HepG2 (cell line): Measurements from ENCODE around the gene ACTR1A. TPM values are rescaled to one million over a fixed set of nuclear protein-coding genes. Genes with fewer than 3 reads are reported as not detected.

Experiments
- ATAC-seq: fragments of 200-7000 bp; cut with Tn5 transposase; 3 replicates; pipeline ENCODE4 v1.9.1; 2020; ENCODE audit warnings: mild to moderate bottlenecking, moderate library complexity
- BruUV-seq: library from RNA; stranded (reverse); fragments of 400-500 nt; replicated peaks from 2 replicates; lab custom pipeline; 2021; lab: Mats Ljungman, UMichigan
- CTCF ChIA-PET: fragments of 300-600 bp; formaldehyde crosslinking; extraction: SDS; loops from one replicate; lab custom pipeline; 2021; ENCODE audit warnings: low total read pairs, inconsistent platforms, low intra/inter-chr PET ratio; lab: Yijun Ruan, JAX
- POLR2A ChIA-PET: fragments of 350-600 bp; sonication (Branson Sonifier 250); formaldehyde crosslinking; loops from one replicate; lab custom pipeline; 2020; ENCODE audit warnings: antibody characterized with exemption, inconsistent platforms; lab: Yijun Ruan, JAX
- DNase-seq: peaks from one replicate; pipeline ENCODE4 v3.0.0-alpha.2; 2015; ENCODE audit warnings: low spot score
- FAIRE-seq: peaks from 3 replicates; lab custom pipeline; 2011; peaks lifted over from hg19 to GRCh38; lab: Jason Lieb, UNC
- H2AFZ ChIP-seq: one replicate; pipeline ENCODE4 v1.6.1; 2011; ENCODE audit warnings: low read length, inconsistent platforms
- H3K27ac ChIP-seq: fragments of 300-600 bp; 3 replicates; pipeline ENCODE4 v1.8.0; 2011; ENCODE audit warnings: mixed run types, mild to moderate bottlenecking, mixed read lengths, low read length, inconsistent platforms; ENCODE audit not compliant: insufficient read depth; ENCODE audit errors: extremely low read length
- H3K27me3 ChIP-seq, 2 experiments: fragments of 200-600 bp in 1 of 2; 2 replicates in 1 of 2; 3 replicates in 1 of 2; pipeline versions ENCODE4 v1.6.0 to v1.8.0; 2011; ENCODE audit warnings: low read length in 2 of 2, mild to moderate bottlenecking in 2 of 2, moderate library complexity in 2 of 2, inconsistent platforms in 1 of 2; ENCODE audit not compliant: insufficient read depth in 2 of 2, control insufficient read depth in 1 of 2
- H3K36me3 ChIP-seq, 2 experiments: fragments of 200-600 bp in 1 of 2; replicated peaks in 1 of 2; 2 replicates in 1 of 2; 3 replicates in 1 of 2; pipeline versions ENCODE4 v1.5.1 to v1.8.0; 2011; ENCODE audit warnings: low read length in 2 of 2, inconsistent platforms in 1 of 2; ENCODE audit not compliant: insufficient read depth in 2 of 2, control insufficient read depth in 1 of 2
- H3K4me1 ChIP-seq: 2 replicates; pipeline ENCODE4 v1.5.1; 2012; ENCODE audit warnings: low read length, inconsistent platforms; ENCODE audit not compliant: insufficient read depth
- H3K4me2 ChIP-seq: 2 replicates; pipeline ENCODE4 v1.6.0; 2011; ENCODE audit warnings: low read depth, low read length, inconsistent platforms
- H3K4me3 ChIP-seq, 3 experiments: fragments of 200-600 bp in 1 of 3; sonication (generic), shearing (Covaris generic) in 1 of 3; replicated peaks in 1 of 3; 2 replicates each; pipeline ENCODE4 v1.5.1; 2011 to 2016; ENCODE audit warnings: low read length in 3 of 3, inconsistent platforms in 2 of 3, low read depth in 2 of 3, mild to moderate bottlenecking in 2 of 3, control low read depth in 1 of 3, mixed read lengths in 1 of 3; ENCODE audit not compliant: insufficient read depth in 1 of 3
- H3K79me2 ChIP-seq: one replicate; pipeline ENCODE4 v1.6.1; 2011; ENCODE audit warnings: low read length, inconsistent platforms; ENCODE audit not compliant: insufficient read depth
- H3K9ac ChIP-seq: 2 replicates; pipeline ENCODE4 v1.6.0; 2011; ENCODE audit warnings: mild to moderate bottlenecking, low read depth, low read length, inconsistent platforms; ENCODE audit not compliant: insufficient read depth
- H3K9me3 ChIP-seq: 2 replicates; pipeline ENCODE4 v1.5.1; 2012; ENCODE audit warnings: mild to moderate bottlenecking, low read length
- H4K20me1 ChIP-seq: 2 replicates; pipeline ENCODE4 v1.6.0; 2011; ENCODE audit warnings: inconsistent platforms, mild to moderate bottlenecking, low read length, moderate library complexity; ENCODE audit not compliant: insufficient read depth
- ATRX ChIP-seq: sonication (generic); formaldehyde crosslinking; IDR thresholded peaks from 2 replicates; pipeline ENCODE4 v1.4.0; 2020; ENCODE audit warnings: missing genetic modification reagents, borderline replicate concordance
- ESRRA ChIP-seq: sonication (generic); formaldehyde crosslinking; IDR thresholded peaks from 2 replicates; pipeline ENCODE4 v1.5.1; 2020; ENCODE audit warnings: mild to moderate bottlenecking, low read depth, missing genetic modification reagents
- FLYWCH1 ChIP-seq: sonication (generic); formaldehyde crosslinking; IDR thresholded peaks from 2 replicates; pipeline ENCODE4 v1.8.1; 2023; ENCODE audit warnings: mild to moderate bottlenecking, missing genetic modification reagents
- FOXP1 ChIP-seq, 2 experiments: fragments of 450-650 bp in 1 of 2; IDR thresholded peaks; 2 replicates each; pipeline ENCODE4 v1.6.1; 2017 to 2018; ENCODE audit warnings: antibody characterized with exemption in 1 of 2
- HMG20A ChIP-seq: IDR thresholded peaks from 2 replicates; pipeline ENCODE4 v1.6.1; 2016; ENCODE audit warnings: borderline replicate concordance
- STAT5B ChIP-seq: sonication (generic); formaldehyde crosslinking; IDR thresholded peaks from 2 replicates; pipeline ENCODE4 v1.4.0; 2020; ENCODE audit warnings: missing genetic modification reagents
- THYN1 ChIP-seq: sonication (generic); formaldehyde crosslinking; IDR thresholded peaks from 2 replicates; pipeline ENCODE4 v1.8.1; 2023; ENCODE audit warnings: low read depth, mild to moderate bottlenecking, moderate library complexity, missing genetic modification reagents, borderline replicate concordance
- ZNF761 ChIP-seq: sonication (generic); formaldehyde crosslinking; conservative IDR thresholded peaks from 2 replicates; pipeline ENCODE4 v1.4.0; 2020; ENCODE audit warnings: mild to moderate bottlenecking, missing genetic modification reagents
- ZNF775 ChIP-seq: sonication (generic); formaldehyde crosslinking; IDR thresholded peaks from 2 replicates; pipeline ENCODE4 v1.4.0; 2020; ENCODE audit warnings: missing genetic modification reagents, mild to moderate bottlenecking, moderate library complexity, borderline replicate concordance
- ZNF816 ChIP-seq: sonication (generic); formaldehyde crosslinking; IDR thresholded peaks from 2 replicates; pipeline ENCODE4 v1.8.0; 2022; ENCODE audit warnings: missing genetic modification reagents, mild to moderate bottlenecking, borderline replicate concordance
- in situ Hi-C: cut with HindIII; loops from 2 replicates; pipeline ENCODE4 v1.10.0; 2017; ENCODE audit warnings: low pct_unique_long_range_greater_than_20kb; ENCODE audit not compliant: extremely low pct_ligation_motif_present
- intact Hi-C: fragments of 100-400 bp; cut with micrococcal nuclease; formaldehyde crosslinking; loops from one replicate; pipeline ENCODE4 v1.10.0; 2022; ENCODE audit not compliant: unreplicated experiment
- polyA plus RNA-seq, 8 experiments: library from polyadenylated mRNA; depleted of rRNA in 3 of 8; stranded (reverse) in 7 of 8; unstranded in 1 of 8; fragments of >200 nt; fragmentation: Illumina TruSeq in 4 of 8; extraction: Trizol in 4 of 8; gene quantifications; 2 replicates each; pipeline versions ENCODE4 v1.2.1 to v1.2.3, GENCODE V29; 2011 to 2016; ENCODE audit warnings: low read depth in 4 of 8, missing spikeins in 1 of 8, mixed read lengths in 1 of 8; ENCODE audit not compliant: insufficient read depth in 1 of 8
- total RNA-seq, 5 experiments: library from RNA; depleted of rRNA; stranded (reverse); fragments of >200 nt; fragmentation: Illumina TruSeq; extraction: Trizol; gene quantifications; 2 replicates each; pipeline ENCODE4 v1.2.3, GENCODE V29; 2016; ENCODE audit warnings: low read depth in 1 of 5
- TF ChIP-seq, protein P1 (sequence below): sonication (generic); formaldehyde crosslinking; IDR thresholded peaks from 2 replicates; pipeline ENCODE4 v1.4.0; 2020; ENCODE audit warnings: missing genetic modification reagents
- TF ChIP-seq, protein P2 (sequence below): sonication (generic); formaldehyde crosslinking; IDR thresholded peaks from 2 replicates; pipeline ENCODE4 v1.4.0; 2020; ENCODE audit warnings: mild to moderate bottlenecking, missing genetic modification reagents
- TF ChIP-seq, protein P3 (sequence below): sonication (generic); formaldehyde crosslinking; IDR thresholded peaks from 2 replicates; pipeline ENCODE4 v1.4.0; 2020; ENCODE audit warnings: missing genetic modification reagents
- TF ChIP-seq, protein P4 (sequence below): sonication (generic); formaldehyde crosslinking; IDR thresholded peaks from 2 replicates; pipeline ENCODE4 v1.8.1; 2023; ENCODE audit warnings: mild to moderate bottlenecking, missing genetic modification reagents

ACTR1A gene
- total and polyA plus RNA-seq, 2 of the 13 experiments (the other 11 are each of a cell fraction or from before 2014, with no cell fraction given): 59.6 to 62.8 TPM

DNA sequence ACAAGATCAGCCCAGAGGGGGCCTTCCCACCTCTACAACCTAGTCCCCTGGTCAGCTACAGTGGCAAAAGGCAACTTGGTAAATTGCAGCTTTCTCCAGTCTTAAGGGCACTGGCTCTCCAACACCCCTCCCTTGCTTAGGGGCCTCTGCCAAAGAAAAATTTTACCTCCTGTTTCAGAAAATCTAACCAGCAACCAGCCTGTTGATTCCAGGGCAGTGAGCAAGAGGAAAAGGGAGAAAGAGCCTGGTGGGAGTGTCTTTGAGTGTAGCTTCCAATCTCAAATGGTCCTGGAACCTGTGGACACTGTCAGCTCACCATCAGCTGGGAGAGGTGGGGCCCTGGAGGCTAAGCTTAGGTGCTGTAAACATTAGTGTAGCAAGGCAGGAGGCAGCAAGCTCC is 22.9 kb downstream of the ACTR1A start:
- no peak overlapping the region for H3K27ac ChIP-seq
- no peak overlapping the region for H3K4me2 ChIP-seq
- H3K27me3 ChIP-seq: no peaks in the 10 kb centered on the region
- H3K9ac ChIP-seq: no peak overlapping the region
- DNase-seq: no peak
- no peak for FAIRE-seq
- no peak overlapping the region for H3K4me3 ChIP-seq
- ChIA-PET POLR2A (interaction anchor here (1.6 kb wide), 1 partner anchor 29 kb away, joined by 3 read pairs; the partner anchor contains the start of gene C10orf95), CTCF (interaction anchor here (1.2 to 2.6 kb wide), 4 partner anchors 16 to 250 kb away, joined by 3 to 11 read pairs (median 6); no protein-coding TSS in a partner anchor)
- H3K36me3 ChIP-seq: peaks cover 24 to 44% of the 10 kb centered on the region in 2 experiments
- intact Hi-C loops (loop anchor here (1.0 to 5.0 kb wide), 2 partner anchors 57 to 85 kb away; partner anchors contain the start of gene FBXL15), in situ Hi-C loops (loop anchor here (10.0 kb wide), 1 partner anchor 75 kb away; no protein-coding TSS in a partner anchor)
- no peaks in the 10 kb centered on the region for H3K4me1 ChIP-seq
- no peak for ATAC-seq
- no peaks in the 10 kb centered on the region for H3K9me3 ChIP-seq
- 0 out of 2 replicates have a peak, but pooled peaks cover 3% of the 10 kb centered on the region for H4K20me1 ChIP-seq
- H2AFZ ChIP-seq: no peak overlapping the region
- no TSS peak for BruUV-seq
- no peaks in the 10 kb centered on the region for H3K79me2 ChIP-seq
- TF ChIP-seq HMG20A: no peak
- TF ChIP-seq, protein P1, sequence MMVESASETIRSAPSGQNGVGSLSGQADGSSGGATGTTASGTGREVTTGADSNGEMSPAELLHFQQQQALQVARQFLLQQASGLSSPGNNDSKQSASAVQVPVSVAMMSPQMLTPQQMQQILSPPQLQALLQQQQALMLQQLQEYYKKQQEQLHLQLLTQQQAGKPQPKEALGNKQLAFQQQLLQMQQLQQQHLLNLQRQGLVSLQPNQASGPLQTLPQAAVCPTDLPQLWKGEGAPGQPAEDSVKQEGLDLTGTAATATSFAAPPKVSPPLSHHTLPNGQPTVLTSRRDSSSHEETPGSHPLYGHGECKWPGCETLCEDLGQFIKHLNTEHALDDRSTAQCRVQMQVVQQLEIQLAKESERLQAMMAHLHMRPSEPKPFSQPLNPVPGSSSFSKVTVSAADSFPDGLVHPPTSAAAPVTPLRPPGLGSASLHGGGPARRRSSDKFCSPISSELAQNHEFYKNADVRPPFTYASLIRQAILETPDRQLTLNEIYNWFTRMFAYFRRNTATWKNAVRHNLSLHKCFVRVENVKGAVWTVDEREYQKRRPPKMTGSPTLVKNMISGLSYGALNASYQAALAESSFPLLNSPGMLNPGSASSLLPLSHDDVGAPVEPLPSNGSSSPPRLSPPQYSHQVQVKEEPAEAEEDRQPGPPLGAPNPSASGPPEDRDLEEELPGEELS (CRISPR knock-in tag): no peak
- TF ChIP-seq FOXP1 (IDR thresholded peaks at IDR 0.05): no peak
- no peak for TF ChIP-seq FOXP1 (CRISPR knock-in tag; IDR thresholded peaks at IDR 0.05)
- TF ChIP-seq ZNF775 (CRISPR knock-in tag): no peak
- TF ChIP-seq, protein P2, sequence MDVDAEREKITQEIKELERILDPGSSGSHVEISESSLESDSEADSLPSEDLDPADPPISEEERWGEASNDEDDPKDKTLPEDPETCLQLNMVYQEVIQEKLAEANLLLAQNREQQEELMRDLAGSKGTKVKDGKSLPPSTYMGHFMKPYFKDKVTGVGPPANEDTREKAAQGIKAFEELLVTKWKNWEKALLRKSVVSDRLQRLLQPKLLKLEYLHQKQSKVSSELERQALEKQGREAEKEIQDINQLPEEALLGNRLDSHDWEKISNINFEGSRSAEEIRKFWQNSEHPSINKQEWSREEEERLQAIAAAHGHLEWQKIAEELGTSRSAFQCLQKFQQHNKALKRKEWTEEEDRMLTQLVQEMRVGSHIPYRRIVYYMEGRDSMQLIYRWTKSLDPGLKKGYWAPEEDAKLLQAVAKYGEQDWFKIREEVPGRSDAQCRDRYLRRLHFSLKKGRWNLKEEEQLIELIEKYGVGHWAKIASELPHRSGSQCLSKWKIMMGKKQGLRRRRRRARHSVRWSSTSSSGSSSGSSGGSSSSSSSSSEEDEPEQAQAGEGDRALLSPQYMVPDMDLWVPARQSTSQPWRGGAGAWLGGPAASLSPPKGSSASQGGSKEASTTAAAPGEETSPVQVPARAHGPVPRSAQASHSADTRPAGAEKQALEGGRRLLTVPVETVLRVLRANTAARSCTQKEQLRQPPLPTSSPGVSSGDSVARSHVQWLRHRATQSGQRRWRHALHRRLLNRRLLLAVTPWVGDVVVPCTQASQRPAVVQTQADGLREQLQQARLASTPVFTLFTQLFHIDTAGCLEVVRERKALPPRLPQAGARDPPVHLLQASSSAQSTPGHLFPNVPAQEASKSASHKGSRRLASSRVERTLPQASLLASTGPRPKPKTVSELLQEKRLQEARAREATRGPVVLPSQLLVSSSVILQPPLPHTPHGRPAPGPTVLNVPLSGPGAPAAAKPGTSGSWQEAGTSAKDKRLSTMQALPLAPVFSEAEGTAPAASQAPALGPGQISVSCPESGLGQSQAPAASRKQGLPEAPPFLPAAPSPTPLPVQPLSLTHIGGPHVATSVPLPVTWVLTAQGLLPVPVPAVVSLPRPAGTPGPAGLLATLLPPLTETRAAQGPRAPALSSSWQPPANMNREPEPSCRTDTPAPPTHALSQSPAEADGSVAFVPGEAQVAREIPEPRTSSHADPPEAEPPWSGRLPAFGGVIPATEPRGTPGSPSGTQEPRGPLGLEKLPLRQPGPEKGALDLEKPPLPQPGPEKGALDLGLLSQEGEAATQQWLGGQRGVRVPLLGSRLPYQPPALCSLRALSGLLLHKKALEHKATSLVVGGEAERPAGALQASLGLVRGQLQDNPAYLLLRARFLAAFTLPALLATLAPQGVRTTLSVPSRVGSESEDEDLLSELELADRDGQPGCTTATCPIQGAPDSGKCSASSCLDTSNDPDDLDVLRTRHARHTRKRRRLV: no peak
- TF ChIP-seq ATRX (CRISPR knock-in tag): no peak
- TF ChIP-seq ESRRA (CRISPR knock-in tag): no peak
- no peak for TF ChIP-seq STAT5B (CRISPR knock-in tag)
- TF ChIP-seq ZNF761: no peak
- no peak for TF ChIP-seq THYN1 (CRISPR knock-in tag)
- TF ChIP-seq, protein P3, sequence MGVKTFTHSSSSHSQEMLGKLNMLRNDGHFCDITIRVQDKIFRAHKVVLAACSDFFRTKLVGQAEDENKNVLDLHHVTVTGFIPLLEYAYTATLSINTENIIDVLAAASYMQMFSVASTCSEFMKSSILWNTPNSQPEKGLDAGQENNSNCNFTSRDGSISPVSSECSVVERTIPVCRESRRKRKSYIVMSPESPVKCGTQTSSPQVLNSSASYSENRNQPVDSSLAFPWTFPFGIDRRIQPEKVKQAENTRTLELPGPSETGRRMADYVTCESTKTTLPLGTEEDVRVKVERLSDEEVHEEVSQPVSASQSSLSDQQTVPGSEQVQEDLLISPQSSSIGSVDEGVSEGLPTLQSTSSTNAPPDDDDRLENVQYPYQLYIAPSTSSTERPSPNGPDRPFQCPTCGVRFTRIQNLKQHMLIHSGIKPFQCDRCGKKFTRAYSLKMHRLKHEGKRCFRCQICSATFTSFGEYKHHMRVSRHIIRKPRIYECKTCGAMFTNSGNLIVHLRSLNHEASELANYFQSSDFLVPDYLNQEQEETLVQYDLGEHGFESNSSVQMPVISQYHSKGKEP (CRISPR knock-in tag): no peak
- no peak for TF ChIP-seq ZNF816 (CRISPR knock-in tag)
- TF ChIP-seq FLYWCH1 (CRISPR knock-in tag): no peak
- TF ChIP-seq, protein P4, sequence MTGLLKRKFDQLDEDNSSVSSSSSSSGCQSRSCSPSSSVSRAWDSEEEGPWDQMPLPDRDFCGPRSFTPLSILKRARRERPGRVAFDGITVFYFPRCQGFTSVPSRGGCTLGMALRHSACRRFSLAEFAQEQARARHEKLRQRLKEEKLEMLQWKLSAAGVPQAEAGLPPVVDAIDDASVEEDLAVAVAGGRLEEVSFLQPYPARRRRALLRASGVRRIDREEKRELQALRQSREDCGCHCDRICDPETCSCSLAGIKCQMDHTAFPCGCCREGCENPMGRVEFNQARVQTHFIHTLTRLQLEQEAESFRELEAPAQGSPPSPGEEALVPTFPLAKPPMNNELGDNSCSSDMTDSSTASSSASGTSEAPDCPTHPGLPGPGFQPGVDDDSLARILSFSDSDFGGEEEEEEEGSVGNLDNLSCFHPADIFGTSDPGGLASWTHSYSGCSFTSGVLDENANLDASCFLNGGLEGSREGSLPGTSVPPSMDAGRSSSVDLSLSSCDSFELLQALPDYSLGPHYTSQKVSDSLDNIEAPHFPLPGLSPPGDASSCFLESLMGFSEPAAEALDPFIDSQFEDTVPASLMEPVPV: no peak
